Measurements from ENCODE around the gene CENPM.

Gene CENPM

DNA sequence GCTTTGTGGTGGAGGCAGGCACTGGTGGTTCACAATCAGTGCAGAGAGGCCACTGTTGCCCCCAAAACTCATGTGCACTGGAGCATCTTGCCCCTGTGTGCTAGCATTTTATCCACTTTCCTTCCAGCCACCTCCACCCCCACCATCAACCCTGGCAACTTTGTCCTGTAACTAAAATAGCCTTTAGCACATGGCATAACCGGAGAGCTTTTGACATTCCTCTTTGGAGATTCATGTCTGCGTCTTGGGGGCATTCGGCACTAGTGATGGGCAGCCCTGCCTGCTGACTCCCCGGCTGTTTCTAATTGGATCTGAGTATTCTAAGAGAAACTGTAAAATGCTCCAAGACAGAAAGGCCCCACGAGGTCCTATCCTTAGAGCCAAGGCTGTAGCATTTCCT lies 47.8 kb downstream of the CENPM start:
- H3K4me3 ChIP-seq (ENCODE audit: control insufficient read depth, low read depth, low read length), result no peak overlapping the region
- TF ChIP-seq CTCF (IDR thresholded peaks at IDR 0.05; ENCODE audit: control insufficient read depth, insufficient read depth, low read depth, low read length, missing control alignments), result no peak
- no peak for DNase-seq (ENCODE audit: low read depth)

GRCh38 chr22:41898645-41899044 lies 48.3 kb downstream of the CENPM start:
- no peak overlapping the region for H3K4me3 ChIP-seq (ENCODE audit: control insufficient read depth, low read depth, low read length)
- TF ChIP-seq CTCF (IDR thresholded peaks at IDR 0.05; ENCODE audit: control insufficient read depth, insufficient read depth, low read depth, low read length, missing control alignments), result no peak
- DNase-seq (ENCODE audit: low read depth), result no peak

- no peak overlapping the region for H3K4me3 ChIP-seq (ENCODE audit: control insufficient read depth, low read depth, low read length)
- no peak for DNase-seq (ENCODE audit: low read depth)
- TF ChIP-seq CTCF (IDR thresholded peaks at IDR 0.05; ENCODE audit: control insufficient read depth, insufficient read depth, low read depth, low read length, missing control alignments), result no peak
Measured at GRCh38 chr22:41893591-41894375, 53.2 kb downstream of the CENPM start.

DNA sequence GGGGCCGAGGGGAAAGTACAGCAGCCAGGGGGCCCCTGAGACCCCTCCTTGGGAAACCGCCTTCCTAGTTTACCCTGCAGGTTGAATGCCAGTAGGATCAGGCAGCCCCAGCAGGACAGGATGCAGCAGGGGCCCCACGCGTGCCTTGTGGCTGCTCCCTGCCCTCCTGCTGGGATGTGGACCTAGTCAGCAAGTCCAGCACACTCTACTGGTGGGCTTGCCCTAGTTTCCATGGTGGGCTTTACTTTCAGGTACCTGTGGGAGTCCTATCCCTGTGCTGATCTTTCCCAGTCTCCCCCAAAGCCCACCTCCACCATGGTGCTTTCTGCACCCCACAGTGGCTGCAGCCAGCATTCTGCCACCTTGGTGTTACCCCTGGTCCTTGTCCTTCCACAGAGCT lies 54.2 kb downstream of the CENPM start:
- no peak overlapping the region for H3K4me3 ChIP-seq (ENCODE audit: control insufficient read depth, low read depth, low read length)
- no peak for DNase-seq (ENCODE audit: low read depth)
- TF ChIP-seq CTCF (IDR thresholded peaks at IDR 0.05; ENCODE audit: control insufficient read depth, insufficient read depth, low read depth, low read length, missing control alignments), result no peak

- DNase-seq (ENCODE audit: low read depth), result no peak
- no peak for TF ChIP-seq CTCF (IDR thresholded peaks at IDR 0.05; ENCODE audit: control insufficient read depth, insufficient read depth, low read depth, low read length, missing control alignments)
- no peak overlapping the region for H3K4me3 ChIP-seq (ENCODE audit: control insufficient read depth, low read depth, low read length)
Measured at GRCh38 chr22:41891407-41891806, 55.5 kb downstream of the CENPM start.

Data from AG09309 (cell line).